BJ (cell line): Measurements from ENCODE around the gene CDH18. TPM values are rescaled to one million over a fixed set of nuclear protein-coding genes. Genes with fewer than 3 reads are reported as not detected.

Experiments
- CTCF ChIA-PET: fragments of 350-600 bp; formaldehyde crosslinking; extraction: SDS; loops from one replicate; lab custom pipeline; 2021; ENCODE audit warnings: antibody characterized with exemption, inconsistent platforms; lab: Yijun Ruan, JAX
- POLR2A ChIA-PET: fragments of 300-600 bp; sonication (Branson Sonifier 250); formaldehyde crosslinking; extraction: SDS; loops from one replicate; lab custom pipeline; 2021; ENCODE audit warnings: antibody characterized with exemption; lab: Charles Lee
- DNase-seq: peaks from one replicate; pipeline ENCODE4 v3.0.0-alpha.2; 2011; ENCODE audit warnings: low read depth
- H3K27me3 ChIP-seq: 2 replicates; pipeline ENCODE4 v1.6.0; 2011; ENCODE audit warnings: low read length; ENCODE audit not compliant: control insufficient read depth, insufficient read depth
- H3K36me3 ChIP-seq: 2 replicates; pipeline ENCODE4 v1.5.1; 2011; ENCODE audit warnings: low read length; ENCODE audit not compliant: control insufficient read depth, insufficient read depth
- H3K4me3 ChIP-seq: 2 replicates; pipeline ENCODE4 v1.5.1; 2011; ENCODE audit warnings: low read depth, mild to moderate bottlenecking, control low read depth, low read length
- CTCF ChIP-seq: IDR thresholded peaks from 2 replicates; pipeline ENCODE4 v1.5.1; 2011; ENCODE audit warnings: low read depth, mild to moderate bottlenecking, control low read depth, inconsistent platforms, low read length, moderate library complexity; ENCODE audit not compliant: insufficient read depth
- polyA plus RNA-seq: library from polyadenylated mRNA; depleted of rRNA; stranded (reverse); fragments of >200 nt; gene quantifications from 2 replicates; pipeline ENCODE4 v1.2.3, GENCODE V29; 2011

The CDH18 gene
- polyA plus RNA-seq, 1 experiment: 0.31 TPM

- CTCF ChIA-PET: no interaction called here
These were observed 362.4 kb downstream of the CDH18 start for GRCh38 chr5:19625562-19625961.

GRCh38 chr5:19619571-19619970 is 368.4 kb downstream of the CDH18 start:
- Histone ChIP-seq H3K36me3 (no peaks in the 10 kb centered on the region), H3K4me3 (no peak overlapping the region), H3K27me3 (no peaks in the 10 kb centered on the region)
- no peak for TF ChIP-seq CTCF
- POLR2A ChIA-PET: no interaction called here
- DNase-seq: no peak
- CTCF ChIA-PET: no interaction called here

More at GRCh38 chr5:19625562-19625961, 362.4 kb downstream of the CDH18 start:
- Histone ChIP-seq H3K27me3 (no peaks in the 10 kb centered on the region), H3K4me3 (no peak overlapping the region), H3K36me3 (no peaks in the 10 kb centered on the region)
- no peak for DNase-seq
- TF ChIP-seq CTCF: no peak
- POLR2A ChIA-PET: no interaction called here

- no peak overlapping the region for H3K4me3 ChIP-seq
- ChIA-PET CTCF (no interaction called here), POLR2A (no interaction called here)
- no peaks in the 10 kb centered on the region for H3K27me3 ChIP-seq
- no peaks in the 10 kb centered on the region for H3K36me3 ChIP-seq
- TF ChIP-seq CTCF: no peak
- DNase-seq: no peak
These were observed 371.2 kb downstream of the CDH18 start for GRCh38 chr5:19616701-19617215.

- DNase-seq: no peak
- CTCF ChIA-PET: no interaction called here
- Histone ChIP-seq H3K36me3 (no peaks in the 10 kb centered on the region), H3K4me3 (no peak overlapping the region), H3K27me3 (no peaks in the 10 kb centered on the region)
- POLR2A ChIA-PET: no interaction called here
- TF ChIP-seq CTCF: no peak
These were observed 372.3 kb downstream of the CDH18 start for GRCh38 chr5:19615661-19616060.

GRCh38 chr5:19615071-19615470 is 372.9 kb downstream of the CDH18 start:
- POLR2A ChIA-PET: no interaction called here
- CTCF ChIA-PET: no interaction called here

More at GRCh38 chr5:19615071-19615470, 372.9 kb downstream of the CDH18 start:
- no peaks in the 10 kb centered on the region for H3K36me3 ChIP-seq
- TF ChIP-seq CTCF: no peak
- DNase-seq: no peak
- no peaks in the 10 kb centered on the region for H3K27me3 ChIP-seq
- H3K4me3 ChIP-seq: no peak overlapping the region
